Heart left ventricle (tissue), 13 donors: ENCODE measurements around the gene POLQ.

ENCODE experiments used
- POLR2A ChIP-seq, 2 donors: fragments of 450-650 bp; IDR thresholded peaks; one replicate each; pipeline ENCODE4 v1.6.1; 2017; ENCODE audit warnings: antibody characterized with exemption in 2 of 2, mild to moderate bottlenecking in 2 of 2, moderate library complexity in 2 of 2
- TF ChIP-seq, protein P1 (sequence below), 12 donors: fragments of 200-600 bp; sonication (generic) in 4 of 12; IDR thresholded peaks; one replicate each; pipeline versions ENCODE4 v1.5.0 to v1.8.0; 2018 to 2022; ENCODE audit warnings: antibody characterized with exemption in 12 of 12, mild to moderate bottlenecking in 5 of 12
- donor health status: ischemic (EF 13 %, LVEDD 7.1; RV severe dilation, severe dysfunction).
- donor health status: DM: no; HTN: yes; CAD: no.
- donor health status: DM: no; HTN: no; CAD: no.
- donor health status: ischemic (EF 25% LVEDD 6.9; RV normal size, moderate dysfunction).
- donor health status: ischemic (EF 25% LVEDD 5.7; RV mildly dilated, moderate dysfunction).
- donor health status: ischemic (EF 35%, LVEDD 5.7; RV mildly dilated, moderate dysfunction).
- donor health status: nonischemic (EF 11% LVEDD 7.7; RV severe dilation, severe dysfunction).
- donor health status: DM: yes; HTN: yes; CAD: no.
- donor health status: PGD.
- donor health status: ischemic (EF 29% LVEDD 5.4; RV normal size, mild dysfunction).
- donor health status: nonischemic (EF 23%, LVEDD 6.1; RV moderate dilation, normal function).

DNA sequence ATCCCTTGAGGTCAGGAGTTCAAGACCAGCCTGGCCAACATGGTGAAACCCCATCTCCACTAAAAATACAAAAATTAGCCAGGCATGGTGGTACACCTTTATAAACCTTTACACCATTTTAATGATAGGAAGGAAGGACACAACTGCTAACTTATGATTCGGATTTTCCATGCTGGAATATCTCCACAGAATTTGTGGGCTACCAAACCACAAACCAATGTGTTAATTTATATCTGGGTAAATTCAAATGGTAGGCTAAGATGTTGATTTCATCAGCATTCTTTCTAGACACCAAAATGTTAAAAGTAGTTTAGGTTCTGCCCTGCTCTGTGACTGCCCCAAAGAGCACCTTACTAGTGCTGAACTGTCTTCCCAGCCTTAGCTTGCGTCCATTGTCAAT lies 72.8 kb downstream of the POLQ start:
- TF ChIP-seq, protein P1, sequence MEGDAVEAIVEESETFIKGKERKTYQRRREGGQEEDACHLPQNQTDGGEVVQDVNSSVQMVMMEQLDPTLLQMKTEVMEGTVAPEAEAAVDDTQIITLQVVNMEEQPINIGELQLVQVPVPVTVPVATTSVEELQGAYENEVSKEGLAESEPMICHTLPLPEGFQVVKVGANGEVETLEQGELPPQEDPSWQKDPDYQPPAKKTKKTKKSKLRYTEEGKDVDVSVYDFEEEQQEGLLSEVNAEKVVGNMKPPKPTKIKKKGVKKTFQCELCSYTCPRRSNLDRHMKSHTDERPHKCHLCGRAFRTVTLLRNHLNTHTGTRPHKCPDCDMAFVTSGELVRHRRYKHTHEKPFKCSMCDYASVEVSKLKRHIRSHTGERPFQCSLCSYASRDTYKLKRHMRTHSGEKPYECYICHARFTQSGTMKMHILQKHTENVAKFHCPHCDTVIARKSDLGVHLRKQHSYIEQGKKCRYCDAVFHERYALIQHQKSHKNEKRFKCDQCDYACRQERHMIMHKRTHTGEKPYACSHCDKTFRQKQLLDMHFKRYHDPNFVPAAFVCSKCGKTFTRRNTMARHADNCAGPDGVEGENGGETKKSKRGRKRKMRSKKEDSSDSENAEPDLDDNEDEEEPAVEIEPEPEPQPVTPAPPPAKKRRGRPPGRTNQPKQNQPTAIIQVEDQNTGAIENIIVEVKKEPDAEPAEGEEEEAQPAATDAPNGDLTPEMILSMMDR (IDR thresholded peaks at IDR 0.05) = no peak
- TF ChIP-seq POLR2A (IDR thresholded peaks at IDR 0.05) = no peak
